GM23248 (cell line): ENCODE measurements around the gene LEAP2.

ENCODE experiments used
- EZH2 ChIP-seq: fragments of 200-600 bp; sonication (generic); IDR thresholded peaks from 2 replicates; pipeline ENCODE4 v1.6.1; 2018; ENCODE audit warnings: antibody characterized with exemption, mild to moderate bottlenecking; ENCODE audit not compliant: insufficient read depth, poor library complexity, severe bottlenecking
- EZH2phosphoT487 ChIP-seq: fragments of 200-600 bp; sonication (generic); IDR thresholded peaks from 2 replicates; pipeline ENCODE4 v1.6.1; 2018; ENCODE audit warnings: antibody characterized with exemption, moderate library complexity, mild to moderate bottlenecking, low read depth; ENCODE audit not compliant: insufficient read depth

DNA sequence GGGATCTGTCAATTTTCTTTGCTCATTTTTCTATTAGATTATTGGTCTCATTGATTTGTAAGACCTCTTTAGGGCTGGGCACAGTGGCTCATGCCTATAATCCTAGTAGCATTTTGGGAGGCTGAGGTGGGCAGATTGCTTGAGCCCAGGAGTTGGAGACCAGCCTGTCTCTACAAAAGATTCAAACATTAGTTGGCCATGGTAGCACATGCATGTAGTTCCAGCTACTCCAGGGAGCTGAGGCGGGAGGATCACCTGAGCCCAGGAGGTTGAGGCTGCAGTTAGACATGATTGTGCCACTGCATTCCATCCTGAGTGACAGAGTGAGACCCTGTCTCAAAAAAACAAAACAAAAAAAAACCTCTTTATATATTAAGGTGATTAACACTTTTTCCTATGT, 36.6 kb upstream of the LEAP2 start:
- no peak for TF ChIP-seq EZH2phosphoT487
- no peak for TF ChIP-seq EZH2
